ENCODE data around the gene STK32B.

The STK32B gene

GRCh38 chr4:5141802-5142201 lies 90.5 kb downstream of the STK32B start:
- Histone ChIP-seq H2AFZ (no peak overlapping the region), H3K27me3 (ENCODE audit: control insufficient read depth, insufficient read depth, low read length) (no peaks in the 10 kb centered on the region), H3K27ac (no peak overlapping the region), H3K9ac (no peak overlapping the region), H3K79me2 (no peaks in the 10 kb centered on the region), H3K4me3 (ENCODE audit: low read depth, low read length) (no peak overlapping the region), H3K9me3 (ENCODE audit: control insufficient read depth, low read length) (no peaks in the 10 kb centered on the region), H3K36me3 (ENCODE audit: control insufficient read depth, insufficient read depth, low read length) (no peaks in the 10 kb centered on the region), H3K4me2 (ENCODE audit: low read length) (no peak overlapping the region), H3K4me1 (no peaks in the 10 kb centered on the region)
- TF ChIP-seq CTCF (IDR thresholded peaks at IDR 0.05) = no peak

GRCh38 chr4:5142726-5143125 lies 91.4 kb downstream of the STK32B start:
- Histone ChIP-seq H3K4me3 (ENCODE audit: low read depth, low read length) (no peak overlapping the region), H3K27ac (no peak overlapping the region), H3K79me2 (no peaks in the 10 kb centered on the region), H3K9ac (no peak overlapping the region), H2AFZ (no peak overlapping the region), H3K9me3 (ENCODE audit: control insufficient read depth, low read length) (no peaks in the 10 kb centered on the region), H3K36me3 (ENCODE audit: control insufficient read depth, insufficient read depth, low read length) (no peaks in the 10 kb centered on the region), H3K4me2 (ENCODE audit: low read length) (no peak overlapping the region), H3K4me1 (no peaks in the 10 kb centered on the region), H3K27me3 (ENCODE audit: control insufficient read depth, insufficient read depth, low read length) (no peaks in the 10 kb centered on the region)
- peak; percentile 11 for TF ChIP-seq CTCF (IDR thresholded peaks at IDR 0.05)

GRCh38 chr4:5143306-5143861 lies 92.1 kb downstream of the STK32B start:
- no peaks in the 10 kb centered on the region for H3K79me2 ChIP-seq
- TF ChIP-seq CTCF (IDR thresholded peaks at IDR 0.05) = no peak
- H2AFZ ChIP-seq = no peak overlapping the region
- H3K9ac ChIP-seq = no peak overlapping the region
- H3K27me3 ChIP-seq (ENCODE audit: control insufficient read depth, insufficient read depth, low read length) = no peaks in the 10 kb centered on the region
- no peaks in the 10 kb centered on the region for H3K36me3 ChIP-seq (ENCODE audit: control insufficient read depth, insufficient read depth, low read length)
- H3K4me2 ChIP-seq (ENCODE audit: low read length) = no peak overlapping the region
- no peaks in the 10 kb centered on the region for H3K4me1 ChIP-seq
- H3K27ac ChIP-seq = no peak overlapping the region
- H3K4me3 ChIP-seq (ENCODE audit: low read depth, low read length) = no peak overlapping the region
- H3K9me3 ChIP-seq (ENCODE audit: control insufficient read depth, low read length) = no peaks in the 10 kb centered on the region

GRCh38 chr4:5143940-5144339 lies 92.7 kb downstream of the STK32B start:
- Histone ChIP-seq H3K36me3 (ENCODE audit: control insufficient read depth, insufficient read depth, low read length) (no peaks in the 10 kb centered on the region), H3K4me3 (ENCODE audit: low read depth, low read length) (no peak overlapping the region), H2AFZ (no peak overlapping the region), H3K9me3 (ENCODE audit: control insufficient read depth, low read length) (no peaks in the 10 kb centered on the region), H3K4me1 (no peaks in the 10 kb centered on the region), H3K9ac (no peak overlapping the region), H3K79me2 (no peaks in the 10 kb centered on the region), H3K4me2 (ENCODE audit: low read length) (no peak overlapping the region), H3K27me3 (ENCODE audit: control insufficient read depth, insufficient read depth, low read length) (no peaks in the 10 kb centered on the region), H3K27ac (no peak overlapping the region)
- TF ChIP-seq CTCF (IDR thresholded peaks at IDR 0.05) = no peak

- H2AFZ ChIP-seq = no peak overlapping the region
- no peak overlapping the region for H3K4me2 ChIP-seq (ENCODE audit: low read length)
- H3K79me2 ChIP-seq = no peaks in the 10 kb centered on the region
- no peak for TF ChIP-seq CTCF (IDR thresholded peaks at IDR 0.05)
- no peaks in the 10 kb centered on the region for H3K36me3 ChIP-seq (ENCODE audit: control insufficient read depth, insufficient read depth, low read length)
- H3K9ac ChIP-seq = no peak overlapping the region
- no peak overlapping the region for H3K4me3 ChIP-seq (ENCODE audit: low read depth, low read length)
- H3K4me1 ChIP-seq = no peaks in the 10 kb centered on the region
- no peaks in the 10 kb centered on the region for H3K27me3 ChIP-seq (ENCODE audit: control insufficient read depth, insufficient read depth, low read length)
- no peak overlapping the region for H3K27ac ChIP-seq
- H3K9me3 ChIP-seq (ENCODE audit: control insufficient read depth, low read length) = no peaks in the 10 kb centered on the region
Measured at GRCh38 chr4:5144384-5144783, 93.1 kb downstream of the STK32B start.
